ENCODE results near the gene VAT1L. TPM values are rescaled to one million over a fixed set of nuclear protein-coding genes. Genes with fewer than 3 reads are reported as not detected.

Gene VAT1L
- polyA plus RNA-seq, 1 of the 3 experiments (the other 2 are of a cell fraction) = 52.5 TPM

- TF ChIP-seq, protein P1, sequence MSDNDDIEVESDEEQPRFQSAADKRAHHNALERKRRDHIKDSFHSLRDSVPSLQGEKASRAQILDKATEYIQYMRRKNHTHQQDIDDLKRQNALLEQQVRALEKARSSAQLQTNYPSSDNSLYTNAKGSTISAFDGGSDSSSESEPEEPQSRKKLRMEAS (IDR thresholded peaks at IDR 0.05; ENCODE audit: low read depth) = no peak
- TF ChIP-seq RFX5 (IDR thresholded peaks at IDR 0.05; ENCODE audit: low read length) (no peak), JUND (IDR thresholded peaks at IDR 0.05) (no peak), SMC3 (IDR thresholded peaks at IDR 0.05; ENCODE audit: low read depth, low read length) (no peak), EP300 (IDR thresholded peaks at IDR 0.05; ENCODE audit: borderline replicate concordance in 1 of 2, low read depth in 1 of 2, low read length in 1 of 2) (no peak), EZH2phosphoT487 (IDR thresholded peaks at IDR 0.05; ENCODE audit: borderline replicate concordance, low read depth) (no peak)
- WGBS (ENCODE audit: low lambda C conversion rate) = 72% methylated on average over 4 of the region's 4 CpGs
- no peaks in the 10 kb centered on the region; the same call in 1 of the 2 replicates for H3K27me3 ChIP-seq (ENCODE audit: insufficient read depth)
- H3K36me3 ChIP-seq (replicated peaks in 1 of 2; ENCODE audit: control insufficient read depth in 1 of 2, insufficient read depth in 2 of 2, low read length in 1 of 2) = no peaks in the 10 kb centered on the region
- H2AFZ ChIP-seq (ENCODE audit: low read depth) = no peak overlapping the region
- H3F3A ChIP-seq (replicated peaks; ENCODE audit: insufficient read depth) = no peaks in the 10 kb centered on the region
- ChIA-PET CTCF (interaction anchor here (1.4 to 1.7 kb wide), 2 partner anchors 15 to 92 kb away, joined by 3 to 4 read pairs; no protein-coding TSS in a partner anchor), POLR2A (no interaction called here)
- no peaks in the 10 kb centered on the region for H3K9me3 ChIP-seq
- no peaks in the 10 kb centered on the region for H3K79me2 ChIP-seq (ENCODE audit: insufficient read depth)
- no peak for DNase-seq
- H3K4me2 ChIP-seq = no peak overlapping the region
- no peaks in the 10 kb centered on the region for H3K9me2 ChIP-seq
- peaks cover 0 to 7% of the 10 kb centered on the region in 2 experiments; a peak in 1 of 4 replicates for H3K4me1 ChIP-seq (ENCODE audit: control insufficient read depth in 1 of 2, insufficient read depth in 2 of 2, low read depth in 1 of 2, low read length in 1 of 2)
- H3K4me3 ChIP-seq (ENCODE audit: low read depth in 2 of 2, low read length in 1 of 2) = no peak overlapping the region
- H4K20me1 ChIP-seq (ENCODE audit: insufficient read depth) = no peaks in the 10 kb centered on the region
- no peak overlapping the region for H3K9ac ChIP-seq
- H3K27ac ChIP-seq (ENCODE audit: low read depth in 2 of 2, low read length in 1 of 2) = no peak overlapping the region
These were observed 21.2 kb upstream of the VAT1L start for GRCh38 chr16:77767211-77767610.

GRCh38 chr16:77767826-77768225 is 20.5 kb upstream of the VAT1L start:
- no peak for TF ChIP-seq CHD2 (IDR thresholded peaks at IDR 0.05; ENCODE audit: low read length, partially characterized antibody)
- TF ChIP-seq IRF3 (IDR thresholded peaks at IDR 0.05; ENCODE audit: low read depth, low read length) = no peak
- TF ChIP-seq, protein P2, sequence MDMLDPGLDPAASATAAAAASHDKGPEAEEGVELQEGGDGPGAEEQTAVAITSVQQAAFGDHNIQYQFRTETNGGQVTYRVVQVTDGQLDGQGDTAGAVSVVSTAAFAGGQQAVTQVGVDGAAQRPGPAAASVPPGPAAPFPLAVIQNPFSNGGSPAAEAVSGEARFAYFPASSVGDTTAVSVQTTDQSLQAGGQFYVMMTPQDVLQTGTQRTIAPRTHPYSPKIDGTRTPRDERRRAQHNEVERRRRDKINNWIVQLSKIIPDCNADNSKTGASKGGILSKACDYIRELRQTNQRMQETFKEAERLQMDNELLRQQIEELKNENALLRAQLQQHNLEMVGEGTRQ (IDR thresholded peaks at IDR 0.05; ENCODE audit: borderline replicate concordance, low read depth, low read length) = no peak
- no peak for TF ChIP-seq PBX3 (IDR thresholded peaks at IDR 0.05)
- no peak for TF ChIP-seq REST (IDR thresholded peaks at IDR 0.05; ENCODE audit: low read depth, low read length)
- no peak for TF ChIP-seq MEF2A (IDR thresholded peaks at IDR 0.05; ENCODE audit: borderline replicate concordance, low read depth)
- no peak for TF ChIP-seq RXRA (IDR thresholded peaks at IDR 0.05; ENCODE audit: borderline replicate concordance, low read depth)
- no peak for TF ChIP-seq SMC3 (IDR thresholded peaks at IDR 0.05; ENCODE audit: low read depth, low read length)
- TF ChIP-seq GATA2 (CRISPR knock-in tag; IDR thresholded peaks at IDR 0.05) = no peak
- no peak for TF ChIP-seq EZH2phosphoT487 (IDR thresholded peaks at IDR 0.05; ENCODE audit: borderline replicate concordance, low read depth)
- Histone ChIP-seq H4K20me1 (ENCODE audit: insufficient read depth) (no peaks in the 10 kb centered on the region), H2AFZ (ENCODE audit: low read depth) (no peak overlapping the region), H3K4me1 (ENCODE audit: control insufficient read depth in 1 of 2, insufficient read depth in 2 of 2, low read depth in 1 of 2, low read length in 1 of 2) (peaks cover 0 to 7% of the 10 kb centered on the region in 2 experiments; a peak in 1 of 4 replicates), H3K27me3 (ENCODE audit: insufficient read depth) (no peaks in the 10 kb centered on the region; the same call in 1 of the 2 replicates), H3K4me2 (no peak overlapping the region), H3K9me3 (no peaks in the 10 kb centered on the region), H3K4me3 (ENCODE audit: low read depth in 2 of 2, low read length in 1 of 2) (no peak overlapping the region), H3K79me2 (ENCODE audit: insufficient read depth) (no peaks in the 10 kb centered on the region), H3K27ac (ENCODE audit: low read depth in 2 of 2, low read length in 1 of 2) (no peak overlapping the region), H3K36me3 (replicated peaks in 1 of 2; ENCODE audit: control insufficient read depth in 1 of 2, insufficient read depth in 2 of 2, low read length in 1 of 2) (no peaks in the 10 kb centered on the region), H3K9ac (no peak overlapping the region), H3K9me2 (no peaks in the 10 kb centered on the region), H3F3A (replicated peaks; ENCODE audit: insufficient read depth) (no peaks in the 10 kb centered on the region)
- DNase-seq = no peak
- WGBS (ENCODE audit: low lambda C conversion rate) = 93% methylated on average over 3 of the region's 3 CpGs
- ChIA-PET CTCF (interaction anchor here (1.0 to 1.4 kb wide), 2 partner anchors 14 to 82 kb away, joined by 3 read pairs; no protein-coding TSS in a partner anchor), POLR2A (no interaction called here)
